HEK293 (cell line): Measurements from ENCODE around the gene ESPNL.

Source experiments
- SCRT2 ChIP-seq: fragments of 450-650 bp; formaldehyde crosslinking; IDR thresholded peaks from 2 replicates; pipeline ENCODE4 v1.5.1; 2016; ENCODE audit warnings: missing biosample characterization, missing genetic modification characterization
- ZBTB11 ChIP-seq: fragments of 450-650 bp; formaldehyde crosslinking; conservative IDR thresholded peaks from 2 replicates; pipeline ENCODE4 v1.5.1; 2016; ENCODE audit warnings: low read depth, missing biosample characterization, missing genetic modification characterization
- ZBTB49 ChIP-seq: fragments of 450-650 bp; formaldehyde crosslinking; IDR thresholded peaks from 2 replicates; pipeline ENCODE4 v1.5.1; 2016; ENCODE audit warnings: missing biosample characterization, missing genetic modification characterization, low read depth

- no peak for TF ChIP-seq ZBTB49 (tag by site-specific recombination)
- no peak for TF ChIP-seq SCRT2 (tag by site-specific recombination)
- no peak for TF ChIP-seq ZBTB11
These were observed 69.0 kb downstream of the ESPNL start for GRCh38 chr2:238169048-238169707.
